Skeletal muscle satellite cell (primary cell): ENCODE data around the gene NACAD.

Source experiments
- H3K27me3 ChIP-seq: 2 replicates; pipeline ENCODE4 v1.7.0; 2013; ENCODE audit warnings: low read length; ENCODE audit not compliant: control insufficient read depth, insufficient read depth
- H3K36me3 ChIP-seq: 2 replicates; pipeline ENCODE4 v1.7.0; 2013; ENCODE audit warnings: mild to moderate bottlenecking, control low read depth, low read length; ENCODE audit not compliant: insufficient read depth
- H3K4me1 ChIP-seq: 2 replicates; pipeline ENCODE4 v1.7.0; 2013; ENCODE audit warnings: low read length; ENCODE audit not compliant: control insufficient read depth, insufficient read depth
- H3K4me2 ChIP-seq: 2 replicates; pipeline ENCODE4 v1.7.0; 2013; ENCODE audit warnings: mild to moderate bottlenecking, low read length
- H3K4me3 ChIP-seq: 2 replicates; pipeline ENCODE4 v1.7.0; 2013; ENCODE audit warnings: low read length
- H3K9ac ChIP-seq: 2 replicates; pipeline ENCODE4 v1.7.0; 2013; ENCODE audit warnings: mild to moderate bottlenecking, low read depth, low read length, moderate library complexity
- H3K9me3 ChIP-seq: replicated peaks from 2 replicates; pipeline ENCODE4 v1.7.0; 2013; ENCODE audit warnings: mild to moderate bottlenecking, control low read depth, low read length

Gene NACAD

DNA sequence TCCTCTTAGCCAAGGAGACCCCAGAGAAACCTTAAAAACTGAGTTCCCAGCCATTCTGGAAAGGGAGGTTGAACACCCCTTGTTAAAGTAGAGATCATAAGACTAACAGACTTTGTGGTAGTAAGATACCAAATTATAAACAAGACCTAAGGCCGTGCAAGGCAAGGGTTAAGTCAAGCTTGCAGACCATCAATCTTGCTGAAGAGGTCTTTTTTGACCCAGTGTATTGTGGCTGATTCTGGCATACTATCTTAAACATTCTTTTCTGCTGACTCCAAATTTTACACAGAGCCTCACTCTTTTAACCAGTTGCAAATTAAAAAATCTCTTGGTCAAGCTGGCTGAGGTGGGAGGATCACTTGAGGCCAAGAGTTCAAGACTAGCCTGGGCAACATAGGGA, 23.9 kb upstream of the NACAD start:
- no peak overlapping the region for H3K9ac ChIP-seq
- H3K36me3 ChIP-seq = peaks cover 17% of the 10 kb centered on the region
- peak overlapping the region; percentile 89 for H3K4me2 ChIP-seq
- no peaks in the 10 kb centered on the region for H3K9me3 ChIP-seq
- H3K4me1 ChIP-seq = peaks cover 14% of the 10 kb centered on the region
- H3K4me3 ChIP-seq = no peak overlapping the region
- peaks cover 24% of the 10 kb centered on the region for H3K27me3 ChIP-seq

- Histone ChIP-seq H3K9me3 (no peaks in the 10 kb centered on the region), H3K4me1 (peaks cover 14% of the 10 kb centered on the region), H3K4me2 (peak within 1 kb of the TSS; percentile 89), H3K27me3 (peaks cover 15% of the 10 kb centered on the region), H3K4me3 (peak within 1 kb of the TSS; percentile 99), H3K36me3 (peaks cover 27% of the 10 kb centered on the region), H3K9ac (peak within 1 kb of the TSS; percentile 92)
Observed at GRCh38 chr7:45111298-45112223, 22.8 kb upstream of the NACAD start, which contains the start of gene TBRG4. Gene TBRG4, minus strand, starts transcription at chr7:45111697. Its CDS starts 2,460 bp downstream, at chr7:45109237.

DNA sequence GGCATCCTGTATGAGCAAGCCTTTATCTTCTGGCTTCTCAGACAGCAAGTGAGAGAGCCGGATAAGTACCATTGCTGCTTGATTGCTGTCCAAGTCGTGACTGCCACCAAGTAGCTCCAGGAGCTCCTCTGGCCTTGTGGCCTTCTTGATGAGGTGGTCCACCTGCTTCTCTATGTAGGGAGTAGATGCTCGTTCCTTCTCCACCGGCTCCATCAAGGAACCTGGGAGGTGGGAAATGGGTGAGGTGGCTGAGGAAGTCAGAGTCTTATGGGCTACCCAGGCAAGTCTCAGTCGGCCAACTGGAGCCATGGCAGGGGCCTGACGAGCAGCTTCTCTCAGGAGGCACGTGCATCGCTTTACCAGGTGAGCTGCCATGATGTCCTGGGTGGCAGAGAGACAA, 20.1 kb upstream of the NACAD start:
- Histone ChIP-seq H3K4me2 (peak overlapping the region; percentile 15), H3K9me3 (no peaks in the 10 kb centered on the region), H3K36me3 (peaks cover 54% of the 10 kb centered on the region), H3K4me1 (peaks cover 14% of the 10 kb centered on the region), H3K27me3 (peaks cover under 1% of the 10 kb centered on the region), H3K4me3 (no peak overlapping the region), H3K9ac (no peak overlapping the region)

DNA sequence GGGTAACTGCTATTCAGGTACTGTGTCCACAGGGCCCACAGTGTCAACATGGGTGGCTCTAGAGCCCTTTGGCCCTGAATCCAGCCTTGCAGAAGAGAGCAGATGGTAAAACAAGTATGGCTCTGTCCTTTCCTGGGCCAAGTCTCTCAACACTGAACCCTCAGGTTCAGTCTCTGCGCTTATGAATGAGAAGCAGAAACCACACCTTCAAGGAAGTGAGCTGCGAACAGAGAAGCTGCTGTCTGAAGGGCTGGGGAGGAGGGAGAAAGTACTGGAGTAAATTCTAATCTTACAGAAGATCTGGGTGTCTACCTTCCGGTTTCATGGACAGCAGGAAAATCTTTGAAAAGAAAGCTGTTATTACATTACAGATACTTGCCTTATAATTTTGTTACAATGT, 18.6 kb upstream of the NACAD start:
- Histone ChIP-seq H3K9me3 (no peaks in the 10 kb centered on the region), H3K4me3 (no peak overlapping the region), H3K4me1 (peaks cover 14% of the 10 kb centered on the region), H3K4me2 (no peak overlapping the region), H3K36me3 (peaks cover 69% of the 10 kb centered on the region), H3K9ac (no peak overlapping the region), H3K27me3 (no peaks in the 10 kb centered on the region)

- Histone ChIP-seq H3K36me3 (peaks cover 74% of the 10 kb centered on the region), H3K27me3 (no peaks in the 10 kb centered on the region), H3K4me3 (no peak overlapping the region), H3K9me3 (no peaks in the 10 kb centered on the region), H3K4me2 (no peak overlapping the region), H3K4me1 (peaks cover 14% of the 10 kb centered on the region), H3K9ac (no peak overlapping the region)
Observed at GRCh38 chr7:45106820-45107219, 18.1 kb upstream of the NACAD start.

DNA sequence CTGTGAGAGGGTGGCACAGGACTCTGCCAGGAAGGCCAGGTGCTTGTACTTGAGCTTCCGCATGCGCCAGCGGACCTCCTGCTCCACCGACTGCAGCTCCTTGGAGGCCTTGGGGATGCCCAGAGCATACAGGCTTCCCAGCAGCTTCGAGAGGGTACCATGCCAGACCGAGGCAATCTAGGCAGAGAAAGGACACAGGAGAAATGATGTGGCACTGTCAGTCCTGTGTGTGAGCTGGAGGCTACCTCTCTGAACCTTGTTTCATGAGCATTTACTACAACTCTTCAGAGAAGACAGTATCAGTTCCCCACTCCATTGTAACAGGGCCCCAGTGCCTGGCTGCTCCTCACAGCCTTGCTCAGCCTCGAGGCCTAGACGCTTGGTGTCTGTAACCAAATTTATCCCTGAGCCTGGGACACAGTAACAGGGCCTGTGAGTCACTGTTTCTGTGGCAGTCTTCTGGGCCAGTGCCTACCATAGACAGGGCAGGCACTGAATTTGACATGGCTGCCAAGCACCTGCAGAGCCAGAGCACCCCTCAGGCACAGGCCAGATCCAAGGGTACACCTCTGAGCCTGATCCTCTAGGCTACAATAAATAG, 16.9 kb upstream of the NACAD start:
- no peaks in the 10 kb centered on the region for H3K27me3 ChIP-seq

DNA sequence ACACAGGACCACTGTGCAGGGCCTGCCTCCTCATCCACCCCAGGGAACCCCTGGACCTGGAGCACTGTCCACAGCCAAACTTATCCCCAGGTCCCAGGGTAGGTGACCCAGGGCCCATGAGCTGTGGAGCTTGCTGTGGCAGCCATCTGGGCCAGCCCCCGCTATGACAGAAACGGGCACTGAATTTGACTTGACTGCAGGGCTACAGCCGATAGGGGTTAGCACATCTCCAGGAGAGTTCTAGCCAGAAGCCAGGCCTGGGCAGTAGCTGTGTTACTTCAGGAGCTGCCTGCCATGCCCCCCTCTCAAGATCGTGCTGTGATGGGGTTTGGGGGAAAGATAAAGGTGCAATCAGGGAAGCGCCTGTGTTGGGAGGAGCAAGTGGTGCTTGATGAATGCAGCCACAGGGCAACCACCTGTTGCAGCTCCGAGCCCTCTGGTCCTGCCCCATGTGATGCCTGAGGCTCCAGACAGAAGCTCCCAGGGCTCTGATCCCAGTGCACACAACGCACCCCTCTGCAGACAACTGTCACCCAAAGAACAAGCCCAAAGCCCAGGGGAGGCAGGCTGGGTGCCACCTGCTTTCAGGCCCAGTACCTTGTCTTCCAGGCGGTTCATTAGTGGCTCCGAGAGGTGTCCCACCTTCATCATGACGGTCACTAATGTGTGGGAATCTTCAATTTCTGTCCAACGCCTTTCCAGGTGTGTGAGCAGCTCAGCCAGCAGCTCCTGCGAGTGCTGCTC, 16.2 kb upstream of the NACAD start:
- Histone ChIP-seq H3K4me3 (no peak overlapping the region), H3K9me3 (no peaks in the 10 kb centered on the region), H3K27me3 (no peaks in the 10 kb centered on the region), H3K4me2 (no peak overlapping the region), H3K4me1 (peaks cover 12% of the 10 kb centered on the region), H3K9ac (no peak overlapping the region), H3K36me3 (peaks cover 92% of the 10 kb centered on the region)

More for the DNA sequence above, 16.9 kb upstream of the NACAD start:
- Histone ChIP-seq H3K4me2 (no peak overlapping the region), H3K4me1 (peaks cover 14% of the 10 kb centered on the region), H3K4me3 (no peak overlapping the region), H3K36me3 (peaks cover 85% of the 10 kb centered on the region), H3K9me3 (no peaks in the 10 kb centered on the region), H3K9ac (no peak overlapping the region)

- H3K4me1 ChIP-seq = peaks cover 10% of the 10 kb centered on the region
- no peak overlapping the region for H3K4me2 ChIP-seq
- no peak overlapping the region for H3K9ac ChIP-seq
- H3K9me3 ChIP-seq = no peaks in the 10 kb centered on the region
- peaks cover 99% of the 10 kb centered on the region for H3K36me3 ChIP-seq
- H3K4me3 ChIP-seq = no peak overlapping the region
- no peaks in the 10 kb centered on the region for H3K27me3 ChIP-seq
Observed at GRCh38 chr7:45103958-45104843, 15.4 kb upstream of the NACAD start.

DNA sequence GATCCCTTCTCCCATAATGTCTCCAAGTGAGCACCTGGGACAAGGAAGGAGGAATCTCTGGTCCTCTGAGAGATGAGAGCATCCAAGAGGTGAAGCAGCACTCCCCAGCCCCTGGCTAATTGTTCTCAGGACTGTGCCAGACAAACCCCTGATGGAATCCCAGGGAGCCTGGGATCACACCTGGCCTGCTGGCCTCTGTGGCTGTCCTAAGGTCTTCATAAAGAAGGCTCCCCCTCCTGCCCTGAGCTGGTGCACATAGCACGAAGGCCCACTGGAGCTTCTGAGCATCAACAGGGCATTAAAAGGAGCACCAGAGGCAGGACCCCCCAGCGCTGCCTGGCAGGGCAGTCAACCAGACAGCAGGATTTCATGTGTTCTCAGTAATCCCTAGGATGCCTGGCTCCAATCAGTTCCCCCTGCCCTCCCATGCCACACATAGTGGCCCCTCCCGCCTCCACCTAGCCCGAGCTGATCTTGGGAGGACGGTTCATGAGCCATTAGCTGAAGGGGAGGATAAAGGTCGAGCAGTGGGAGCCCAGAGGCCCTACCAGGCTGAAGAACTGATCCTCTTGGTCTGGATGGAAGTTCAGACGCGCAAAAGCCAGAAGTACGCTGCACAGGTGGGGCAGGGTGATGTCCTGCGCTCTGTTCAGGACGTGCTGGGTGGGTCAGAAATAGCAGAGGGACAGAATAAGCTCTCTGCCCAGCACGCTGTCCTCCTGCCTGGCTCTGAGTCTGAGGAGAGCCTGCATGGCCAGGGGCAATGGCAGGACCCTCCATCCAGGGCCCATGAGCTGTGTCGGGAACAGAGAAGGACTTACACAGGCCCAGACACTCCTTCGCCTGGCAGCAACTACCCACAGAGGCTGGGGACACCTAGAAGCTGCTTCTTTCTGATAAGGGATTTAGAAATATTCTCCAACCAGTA, 14.3 kb upstream of the NACAD start:
- Histone ChIP-seq H3K4me3 (no peak overlapping the region), H3K27me3 (no peaks in the 10 kb centered on the region), H3K36me3 (peaks cover 90% of the 10 kb centered on the region), H3K9me3 (no peaks in the 10 kb centered on the region), H3K4me1 (no peaks in the 10 kb centered on the region), H3K9ac (no peak overlapping the region), H3K4me2 (no peak overlapping the region)

- Histone ChIP-seq H3K4me3 (no peak overlapping the region), H3K9ac (no peak overlapping the region), H3K4me1 (no peaks in the 10 kb centered on the region), H3K4me2 (no peak overlapping the region), H3K9me3 (no peaks in the 10 kb centered on the region), H3K36me3 (peaks cover 77% of the 10 kb centered on the region), H3K27me3 (no peaks in the 10 kb centered on the region)
Observed at GRCh38 chr7:45101748-45102147, 13.0 kb upstream of the NACAD start.
